ENCODE data around the gene CCDC30.
"Not testable (repeated sequence)": the region's sequence is repeated elsewhere in the genome, so short reads cannot be mapped to it uniquely, and the experiment has no call there.

The CCDC30 gene

GRCh38 chr1:42450061-42450460, 13.0 kb upstream of the CCDC30 start:
- H3K4me3 ChIP-seq (ENCODE audit: low read depth, low read length): no peak overlapping the region

DNA sequence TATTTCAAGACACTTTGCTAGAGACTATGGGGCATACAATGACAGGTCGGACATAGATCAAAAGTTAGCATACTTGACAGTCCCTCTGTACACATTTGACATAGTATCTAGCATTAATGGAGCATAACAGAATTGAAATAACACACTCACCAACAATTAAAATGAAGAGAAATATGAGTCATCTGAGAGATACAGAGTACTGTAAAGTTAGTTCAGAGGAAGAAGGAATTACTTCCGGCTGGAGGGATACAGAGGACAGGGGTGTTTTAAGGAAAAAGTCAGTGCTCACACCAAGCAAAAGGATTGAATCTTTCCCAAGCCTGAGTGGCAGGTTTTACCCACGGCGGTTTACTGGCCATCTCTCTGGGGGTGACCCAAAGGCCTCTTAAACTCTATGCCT, 9.7 kb upstream of the CCDC30 start:
- H3K4me3 ChIP-seq (ENCODE audit: low read depth, low read length): no peak overlapping the region

- H3K4me3 ChIP-seq (ENCODE audit: low read depth, low read length): no peak overlapping the region
These were observed 8.7 kb upstream of the CCDC30 start for GRCh38 chr1:42454403-42454802.

DNA sequence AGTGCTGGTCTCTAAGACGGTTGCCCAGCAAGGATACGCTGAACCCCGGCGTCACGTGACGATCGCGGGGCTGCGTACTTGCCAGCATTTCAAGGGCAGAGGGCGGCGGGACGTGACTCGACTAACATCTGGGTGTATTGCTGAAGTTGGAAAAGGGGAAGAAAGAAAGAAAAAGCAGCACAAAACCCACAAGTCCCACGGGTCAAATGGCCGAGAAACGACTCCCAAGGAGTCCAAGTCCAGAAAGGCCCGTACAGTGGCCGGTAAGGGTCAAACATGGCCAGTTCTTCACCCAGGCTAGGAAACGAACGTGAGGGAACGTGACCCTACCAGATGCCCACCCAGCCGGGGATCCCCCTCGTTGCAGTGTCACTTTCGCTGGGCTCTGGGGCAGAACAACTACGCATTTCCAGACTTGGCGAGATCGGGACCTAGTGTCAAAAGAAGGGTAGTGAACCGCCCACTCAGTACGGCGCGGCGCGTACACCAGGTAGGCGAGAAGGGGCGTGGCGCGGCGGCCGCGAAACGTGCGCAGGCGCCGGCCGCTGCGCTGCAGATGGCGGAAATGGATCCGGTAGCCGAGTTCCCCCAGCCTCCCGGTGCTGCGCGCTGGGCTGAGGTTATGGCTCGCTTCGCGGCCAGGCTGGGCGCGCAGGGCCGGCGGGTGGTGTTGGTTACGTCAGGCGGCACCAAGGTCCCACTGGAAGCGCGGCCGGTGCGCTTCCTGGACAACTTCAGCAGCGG, 6.9 kb upstream of the CCDC30 start, which contains the start of the genes PPCS and ZMYND12:
PPCS (plus strand) TSS at position 534 of the 744 bp plus-strand sequence; CDS start at position 557, 23 bp downstream.
ZMYND12 (minus strand) TSS at position 13 of the 744 bp plus-strand sequence. CDS start 25 bp downstream, outside the sequence.
- peak within 1 kb of the TSS; percentile 93 for H3K4me3 ChIP-seq (ENCODE audit: low read depth, low read length)

DNA sequence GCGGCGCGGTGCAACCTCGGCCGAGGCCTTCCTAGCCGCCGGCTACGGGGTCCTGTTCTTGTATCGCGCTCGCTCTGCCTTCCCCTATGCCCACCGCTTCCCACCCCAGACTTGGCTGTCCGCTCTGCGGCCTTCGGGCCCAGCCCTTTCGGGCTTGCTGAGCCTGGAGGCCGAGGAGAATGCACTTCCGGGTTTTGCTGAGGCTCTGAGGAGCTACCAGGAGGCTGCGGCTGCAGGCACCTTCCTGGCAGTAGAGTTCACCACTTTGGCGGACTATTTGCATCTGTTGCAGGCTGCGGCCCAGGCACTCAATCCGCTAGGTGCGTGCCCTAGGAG, 6.4 kb upstream of the CCDC30 start:
- H3K4me3 ChIP-seq (ENCODE audit: low read depth, low read length): peak overlapping the region; percentile 93

- no peak overlapping the region for H3K4me3 ChIP-seq (ENCODE audit: low read depth, low read length)
These were observed 1.9 kb upstream of the CCDC30 start for GRCh38 chr1:42461196-42461595.

DNA sequence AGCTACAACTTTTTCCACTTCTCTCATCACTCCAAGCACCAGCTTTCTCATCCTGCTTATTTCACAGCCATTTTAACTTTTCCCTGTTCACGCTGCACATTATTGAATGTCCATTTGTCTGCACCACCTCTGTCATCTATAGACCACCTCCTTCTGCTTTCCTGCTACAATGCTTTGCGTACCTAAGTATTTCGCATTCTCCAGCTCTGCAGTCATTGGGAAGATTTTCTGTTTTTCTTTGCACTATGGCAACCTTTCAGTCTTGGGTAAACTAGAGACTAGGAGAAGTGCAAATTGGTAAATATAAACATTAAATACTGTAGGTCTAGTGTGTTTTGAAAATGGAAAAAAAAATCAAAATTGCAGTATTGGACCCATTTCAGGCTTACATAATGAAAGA, 835 bp downstream of the CCDC30 start:
- peak overlapping the region; percentile 70 for H3K4me3 ChIP-seq (ENCODE audit: low read depth, low read length)

GRCh38 chr1:42466030-42466429, 2.9 kb downstream of the CCDC30 start:
- H3K4me3 ChIP-seq (ENCODE audit: low read depth, low read length): no peak overlapping the region

DNA sequence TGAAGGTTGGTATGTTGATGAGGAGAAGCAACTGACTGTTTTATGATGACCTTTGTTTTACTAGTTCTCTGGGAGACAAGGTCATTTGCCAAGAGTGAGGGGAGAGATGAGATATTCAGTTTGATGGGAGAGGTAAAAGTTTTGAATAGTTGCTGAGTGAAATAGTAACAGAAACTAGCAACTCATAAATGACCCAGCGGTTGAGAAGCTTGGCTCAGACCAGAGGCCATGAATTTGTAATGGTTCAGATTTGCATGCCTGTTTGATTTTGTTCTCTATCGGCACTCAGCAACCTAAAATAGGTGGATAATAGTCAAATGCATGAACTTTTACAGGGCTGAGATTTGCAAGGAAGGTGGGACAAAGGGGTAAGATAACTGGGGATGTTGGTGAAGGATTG, 6.6 kb downstream of the CCDC30 start:
- no peak overlapping the region for H3K4me3 ChIP-seq (ENCODE audit: low read depth, low read length)

- no peak overlapping the region for H3K4me3 ChIP-seq (ENCODE audit: low read depth, low read length)
These were observed 13.5 kb downstream of the CCDC30 start for GRCh38 chr1:42476605-42477004.

GRCh38 chr1:42477354-42477753, 14.3 kb downstream of the CCDC30 start:
- H3K4me3 ChIP-seq (ENCODE audit: low read depth, low read length): not testable (repeated sequence)

GRCh38 chr1:42477775-42478174, 14.7 kb downstream of the CCDC30 start:
- no peak overlapping the region for H3K4me3 ChIP-seq (ENCODE audit: low read depth, low read length)

DNA sequence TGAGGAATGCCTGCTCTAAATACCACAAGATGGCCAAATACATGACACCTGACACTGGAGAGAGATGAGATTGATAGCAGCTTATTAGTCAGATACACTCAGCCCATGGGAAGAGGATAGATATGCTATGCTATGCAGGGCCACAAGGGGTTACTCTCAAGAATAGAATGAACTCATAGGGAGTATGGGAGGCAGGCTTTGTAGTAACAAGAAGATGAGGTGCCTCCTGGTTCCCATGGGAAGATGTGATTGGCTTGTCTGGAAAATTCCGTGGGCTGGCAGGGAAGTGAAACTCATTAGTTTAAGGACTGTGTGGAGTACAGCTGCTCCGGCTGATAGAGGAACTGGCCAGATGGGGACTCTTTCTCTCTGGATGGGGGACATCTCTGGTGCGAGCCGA, 16.5 kb downstream of the CCDC30 start:
- no peak overlapping the region for H3K4me3 ChIP-seq (ENCODE audit: low read depth, low read length)

DNA sequence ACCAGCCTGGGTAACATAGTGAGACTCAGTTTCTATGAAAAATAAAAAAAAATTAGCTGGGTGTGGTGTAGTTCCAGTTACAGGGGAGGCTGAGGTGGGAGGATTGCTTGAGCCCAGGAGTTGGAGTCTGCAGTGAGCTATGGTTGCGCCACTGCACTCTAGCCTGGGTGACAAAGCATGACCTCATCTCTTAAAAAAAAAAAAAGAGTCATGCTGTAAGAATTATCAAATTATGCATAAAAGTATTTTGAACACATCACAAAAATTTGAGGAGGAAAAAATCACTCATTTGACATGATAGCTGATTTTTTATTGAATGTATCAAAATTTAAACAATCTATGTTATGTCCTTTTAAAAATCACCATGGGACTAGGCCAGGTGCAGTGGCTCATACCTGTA, 17.8 kb downstream of the CCDC30 start:
- H3K4me3 ChIP-seq (ENCODE audit: low read depth, low read length): no peak overlapping the region

- no peak overlapping the region for H3K4me3 ChIP-seq (ENCODE audit: low read depth, low read length)
These were observed 19.6 kb downstream of the CCDC30 start for GRCh38 chr1:42482635-42483153.

GRCh38 chr1:42484382-42484781, 21.3 kb downstream of the CCDC30 start:
- no peak overlapping the region for H3K4me3 ChIP-seq (ENCODE audit: low read depth, low read length)

DNA sequence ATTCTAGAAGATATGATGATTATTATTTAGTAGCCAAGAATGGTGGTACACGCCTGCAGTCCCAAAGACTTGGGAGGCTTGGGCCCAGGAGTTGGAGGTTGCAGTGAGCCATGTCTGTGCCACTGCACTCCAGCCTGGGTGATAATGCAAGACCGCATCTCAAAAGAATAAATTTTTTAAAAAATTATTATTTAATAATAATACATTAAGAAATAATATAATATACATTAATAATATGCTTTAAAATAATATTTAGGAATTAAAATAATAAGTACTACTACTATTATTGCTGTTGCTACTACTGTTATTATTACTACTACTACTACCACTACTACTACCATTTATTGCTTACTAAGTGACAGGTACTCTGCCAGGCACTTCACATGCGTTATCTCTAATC, 27.2 kb downstream of the CCDC30 start:
- no peak overlapping the region for H3K4me3 ChIP-seq (ENCODE audit: low read depth, low read length)

DNA sequence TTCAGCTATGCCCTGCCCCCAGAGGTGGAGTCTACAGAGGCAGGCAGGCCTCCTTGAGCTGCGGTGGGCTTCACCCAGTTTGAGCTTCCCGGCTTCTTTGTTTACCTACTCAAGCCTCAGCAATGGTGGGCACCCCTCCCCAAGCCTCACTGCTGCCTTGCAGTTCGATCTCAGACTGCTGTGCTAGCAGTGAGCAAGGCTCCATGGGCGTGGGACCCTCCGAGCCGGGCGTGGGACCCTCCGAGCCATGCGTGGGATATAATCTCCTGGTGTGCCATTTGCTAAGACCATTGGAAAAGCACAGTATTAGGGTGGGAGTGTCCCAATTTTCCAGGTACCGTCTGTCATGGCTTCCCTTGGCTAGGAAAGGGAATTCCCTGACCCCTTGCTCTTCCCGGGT, 38.9 kb downstream of the CCDC30 start:
- not testable (repeated sequence) for H3K4me3 ChIP-seq (ENCODE audit: low read depth, low read length)

- no peak overlapping the region for H3K4me3 ChIP-seq (ENCODE audit: low read depth, low read length)
These were observed 41.5 kb downstream of the CCDC30 start for GRCh38 chr1:42504535-42505128.

- H3K4me3 ChIP-seq (ENCODE audit: low read depth, low read length): no peak overlapping the region
These were observed 43.5 kb downstream of the CCDC30 start for GRCh38 chr1:42506576-42506975.

- H3K4me3 ChIP-seq (ENCODE audit: low read depth, low read length): not testable (repeated sequence)
These were observed 48.6 kb downstream of the CCDC30 start for GRCh38 chr1:42511581-42512155.

GRCh38 chr1:42518908-42519307, 55.8 kb downstream of the CCDC30 start:
- H3K4me3 ChIP-seq (ENCODE audit: low read depth, low read length): no peak overlapping the region

Data from iPS-11a (cell line).